Measurements from ENCODE around the gene PTX4. TPM values are rescaled to one million over a fixed set of nuclear protein-coding genes. Genes with fewer than 3 reads are reported as not detected.

Gene PTX4
- total RNA-seq (2022) (not detected in 2 replicates), Bru-seq, nascent RNA (not detected), BruChase-seq, experiment 1, labeled RNA remaining after a 2-hour chase (not detected), BruChase-seq, experiment 2, labeled RNA remaining after a 6-hour chase (not detected)
- long read RNA-seq, result 0 reads

GRCh38 chr16:1488619-1489018 is at the start of gene PTX4:
Gene PTX4, minus strand, starts transcription at chr16:1488944. Its CDS starts 35 bp downstream, at chr16:1488909.
- no peak within 1 kb of the TSS for H3K4me3 ChIP-seq (ENCODE audit: low read depth, low read length)

GRCh38 chr16:1537763-1538289 is 49.1 kb upstream of the PTX4 start:
- no peaks in the 10 kb centered on the region for H3K4me1 Mint-ChIP-seq (ENCODE audit: low read depth, unreplicated experiment)
- BruUV-seq (replicated peaks), result no TSS peak
- no peak for TF ChIP-seq CTCF (IDR thresholded peaks at IDR 0.05; ENCODE audit: insufficient read depth in 1 of 2, low read depth in 1 of 2, low read length in 1 of 2, severe bottlenecking in 1 of 2, unreplicated experiment in 1 of 2)
- Histone ChIP-seq H3K9me3 (no peaks in the 10 kb centered on the region), H3K4me1 (no peaks in the 10 kb centered on the region), H3K4me3 (ENCODE audit: low read depth, low read length) (no peak overlapping the region), H3K27me3 (replicated peaks; ENCODE audit: control insufficient read depth, insufficient read depth, low read length) (no peaks in the 10 kb centered on the region), H3K36me3 (ENCODE audit: control insufficient read depth, insufficient read depth, low read length) (no peaks in the 10 kb centered on the region)
- no peak overlapping the region for H3K4me3 Mint-ChIP-seq (ENCODE audit: unreplicated experiment)
- H3K27ac Mint-ChIP-seq (ENCODE audit: unreplicated experiment), result no peak overlapping the region
- no peaks in the 10 kb centered on the region for H3K9me3 Mint-ChIP-seq (ENCODE audit: unreplicated experiment)
- POLR2A ChIA-PET, result no interaction called here
- intact Hi-C loops (cut with micrococcal nuclease; ENCODE audit: unreplicated experiment), result no loop called here
- no peaks in the 10 kb centered on the region for H3K27me3 Mint-ChIP-seq (ENCODE audit: insufficient read depth, unreplicated experiment)
- DNase-seq, result no peak
- CTCF ChIA-PET, result no interaction called here
- H3K36me3 Mint-ChIP-seq (ENCODE audit: insufficient read depth, unreplicated experiment), result no peaks in the 10 kb centered on the region

More at GRCh38 chr16:1488619-1489018, at the start of gene PTX4:
- TF ChIP-seq CTCF (IDR thresholded peaks at IDR 0.05; ENCODE audit: insufficient read depth in 1 of 2, low read depth in 1 of 2, low read length in 1 of 2, severe bottlenecking in 1 of 2, unreplicated experiment in 1 of 2), result no peak
- Histone ChIP-seq H3K4me1 (peaks cover 5% of the 10 kb centered on the region; the same call in 1 of the 2 replicates), H3K36me3 (ENCODE audit: control insufficient read depth, insufficient read depth, low read length) (no peaks in the 10 kb centered on the region), H3K27me3 (replicated peaks; ENCODE audit: control insufficient read depth, insufficient read depth, low read length) (no peaks in the 10 kb centered on the region), H3K9me3 (no peaks in the 10 kb centered on the region)
- Mint-ChIP-seq H3K27me3 (ENCODE audit: insufficient read depth, unreplicated experiment) (no peaks in the 10 kb centered on the region), H3K36me3 (ENCODE audit: insufficient read depth, unreplicated experiment) (peaks cover 8% of the 10 kb centered on the region), H3K27ac (ENCODE audit: unreplicated experiment) (no peak within 1 kb of the TSS), H3K4me1 (ENCODE audit: low read depth, unreplicated experiment) (no peaks in the 10 kb centered on the region), H3K9me3 (ENCODE audit: unreplicated experiment) (no peaks in the 10 kb centered on the region), H3K4me3 (ENCODE audit: unreplicated experiment) (no peak within 1 kb of the TSS)
- ChIA-PET CTCF (no interaction called here), POLR2A (no interaction called here)
- intact Hi-C loops (cut with micrococcal nuclease; ENCODE audit: unreplicated experiment), result no loop called here
- no peak for DNase-seq
- BruUV-seq (replicated peaks), result no TSS peak

- no peaks in the 10 kb centered on the region for H3K36me3 ChIP-seq (ENCODE audit: control insufficient read depth, insufficient read depth, low read length)
- no peaks in the 10 kb centered on the region for H3K27me3 ChIP-seq (replicated peaks; ENCODE audit: control insufficient read depth, insufficient read depth, low read length)
- H3K4me3 ChIP-seq (ENCODE audit: low read depth, low read length), result no peak overlapping the region
- no peak for TF ChIP-seq CTCF (IDR thresholded peaks at IDR 0.05; ENCODE audit: insufficient read depth in 1 of 2, low read depth in 1 of 2, low read length in 1 of 2, severe bottlenecking in 1 of 2, unreplicated experiment in 1 of 2)
- Mint-ChIP-seq H3K4me3 (ENCODE audit: unreplicated experiment) (no peak overlapping the region), H3K4me1 (ENCODE audit: low read depth, unreplicated experiment) (no peaks in the 10 kb centered on the region), H3K27me3 (ENCODE audit: insufficient read depth, unreplicated experiment) (no peaks in the 10 kb centered on the region), H3K9me3 (ENCODE audit: unreplicated experiment) (no peaks in the 10 kb centered on the region), H3K27ac (ENCODE audit: unreplicated experiment) (no peak overlapping the region), H3K36me3 (ENCODE audit: insufficient read depth, unreplicated experiment) (no peaks in the 10 kb centered on the region)
- H3K9me3 ChIP-seq, result no peaks in the 10 kb centered on the region
- no peak for DNase-seq
- no TSS peak for BruUV-seq (replicated peaks)
- no peaks in the 10 kb centered on the region for H3K4me1 ChIP-seq
- POLR2A ChIA-PET, result no interaction called here
- CTCF ChIA-PET, result no interaction called here
- intact Hi-C loops (cut with micrococcal nuclease; ENCODE audit: unreplicated experiment), result no loop called here
These were observed 48.4 kb upstream of the PTX4 start for GRCh38 chr16:1537138-1537577.
